ENCODE data around the gene P4HA2. TPM values are rescaled to one million over a fixed set of nuclear protein-coding genes. Genes with fewer than 3 reads are reported as not detected.

Gene P4HA2
- total and polyA plus RNA-seq, 9 of the 15 experiments (the other 6 are each of a cell fraction or from before 2014, with no cell fraction given): 9.6 to 50.0 (median 12.7) TPM

- TF ChIP-seq ZNF609 (CRISPR knock-in tag; IDR thresholded peaks at IDR 0.05; ENCODE audit: borderline replicate concordance) (no peak), ZNF778 (CRISPR knock-in tag; IDR thresholded peaks at IDR 0.05) (no peak), ZNF133 (CRISPR knock-in tag; IDR thresholded peaks at IDR 0.05) (no peak), ZNF717 (CRISPR knock-in tag; IDR thresholded peaks at IDR 0.05) (no peak), E2F4 (CRISPR knock-in tag; IDR thresholded peaks at IDR 0.05; ENCODE audit: low read depth) (no peak), HCFC1 (IDR thresholded peaks at IDR 0.05; ENCODE audit: low read depth, low read length) (no peak), FOXP4 (CRISPR knock-in tag; IDR thresholded peaks at IDR 0.05; ENCODE audit: borderline replicate concordance) (no peak), ELK1 (CRISPR knock-in tag; IDR thresholded peaks at IDR 0.05) (no peak), CBX8 (IDR thresholded peaks at IDR 0.05; ENCODE audit: borderline replicate concordance, extremely low read depth, low read depth, low read length, poor library complexity, severe bottlenecking) (no peak), PREB (CRISPR knock-in tag; IDR thresholded peaks at IDR 0.05) (no peak), ZNF398 (CRISPR knock-in tag; IDR thresholded peaks at IDR 0.05) (no peak), ZNF121 (CRISPR knock-in tag; conservative IDR thresholded peaks at IDR 0.05) (no peak)
These were observed 36.1 kb upstream of the P4HA2 start (continued) for GRCh38 chr5:132263548-132264261.

Measured in K562 (cell line).